ENCODE measurements around the gene NOVA1. TPM values are rescaled to one million over a fixed set of nuclear protein-coding genes. Genes with fewer than 3 reads are reported as not detected.

NOVA1 gene
- total RNA-seq, 4 donors from 2014 or later, result 10.2 to 41.6 (median 22.3) TPM

GRCh38 chr14:26403760-26404159, 194.1 kb downstream of the NOVA1 start:
- TF ChIP-seq CTCF (IDR thresholded peaks at IDR 0.05), result no peak
- DNase-seq (ENCODE audit: low spot score), result no peak
- ATAC-seq (ENCODE audit: low FRiP score), result no peak

- ATAC-seq (ENCODE audit: low FRiP score) (no peak), DNase-seq (ENCODE audit: low spot score) (no peak)
- no peak for TF ChIP-seq CTCF (IDR thresholded peaks at IDR 0.05)
Measured at GRCh38 chr14:26402126-26402525, 195.7 kb downstream of the NOVA1 start.

- TF ChIP-seq CTCF (IDR thresholded peaks at IDR 0.05), result no peak
- ATAC-seq (ENCODE audit: low FRiP score), result no peak
- DNase-seq (ENCODE audit: low spot score), result no peak
Measured at GRCh38 chr14:26401179-26401968, 196.5 kb downstream of the NOVA1 start.

GRCh38 chr14:26400373-26400772, 197.5 kb downstream of the NOVA1 start:
- no peak for ATAC-seq (ENCODE audit: low FRiP score)
- no peak for TF ChIP-seq CTCF (IDR thresholded peaks at IDR 0.05)
- DNase-seq (ENCODE audit: low spot score), result no peak

DNA sequence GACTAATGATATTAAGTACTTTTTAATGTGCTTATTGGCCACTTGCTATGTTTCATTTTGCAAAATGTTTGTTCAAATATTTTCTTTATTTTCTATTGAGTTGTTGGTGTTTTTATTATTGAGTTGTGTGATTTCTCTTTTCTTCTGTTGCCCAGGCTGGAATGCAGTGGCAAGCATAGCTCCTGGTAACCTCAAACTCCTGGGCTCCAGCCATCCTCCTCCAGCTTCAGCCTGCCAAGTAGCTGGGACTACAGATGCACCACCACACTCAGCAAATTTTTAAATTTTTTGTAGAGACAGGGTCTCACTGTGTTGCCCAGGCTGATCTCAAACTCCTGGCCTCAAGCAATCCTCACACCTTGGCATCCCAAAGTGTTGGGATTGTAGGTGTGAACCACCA, 199.2 kb downstream of the NOVA1 start:
- ATAC-seq (ENCODE audit: low FRiP score), result no peak
- no peak for TF ChIP-seq CTCF (IDR thresholded peaks at IDR 0.05)

More for the DNA sequence above, 199.2 kb downstream of the NOVA1 start:
- DNase-seq (ENCODE audit: low spot score), result no peak

All from omental fat pad (tissue), 4 donors.